PC-3 (cell line): ENCODE data around the gene PDGFB. TPM values are rescaled to one million over a fixed set of nuclear protein-coding genes. Genes with fewer than 3 reads are reported as not detected.
A peak's percentile ranks its signal among the peaks of the same experiment; 100 is the strongest.

ENCODE experiments used
- ATAC-seq: fragments of 200-7000 bp; cut with Tn5 transposase; 2 replicates; pipeline ENCODE4 v1.9.1; 2020; ENCODE audit warnings: mild to moderate bottlenecking, moderate library complexity
- BruUV-seq: library from RNA; stranded (reverse); fragments of 400-500 nt; replicated peaks from 2 replicates; lab custom pipeline; 2021; lab: Mats Ljungman, UMichigan
- CTCF ChIA-PET: fragments of 300-600 bp; sonication (Branson Sonifier 250); formaldehyde crosslinking; loops from one replicate; lab custom pipeline; 2022; ENCODE audit warnings: antibody characterized with exemption; lab: Charles Lee
- POLR2A ChIA-PET: fragments of 300-600 bp; sonication (Branson Sonifier 250); formaldehyde crosslinking; loops from one replicate; lab custom pipeline; 2022; ENCODE audit warnings: antibody characterized with exemption; ENCODE audit not compliant: unreplicated experiment; lab: Charles Lee
- DNase-seq: peaks from one replicate; pipeline ENCODE4 v3.0.0-alpha.2; 2015
- H2AFZ ChIP-seq: fragments of 300-600 bp; sonication (generic); 2 replicates; pipeline ENCODE4 v1.6.0; 2016; ENCODE audit warnings: antibody characterized with exemption, low read length
- H3F3A ChIP-seq: fragments of 300-600 bp; sonication (generic); one replicate; pipeline ENCODE4 v1.6.0; 2017; ENCODE audit warnings: antibody characterized with exemption, low read length, control low read depth, mild to moderate bottlenecking; ENCODE audit not compliant: unreplicated experiment
- H3K27ac ChIP-seq: fragments of 300-600 bp; sonication (generic); 2 replicates; pipeline ENCODE4 v1.5.1; 2016; ENCODE audit warnings: mild to moderate bottlenecking, low read length
- H3K27me3 ChIP-seq: fragments of 300-600 bp; sonication (generic); 2 replicates; pipeline ENCODE4 v1.6.1; 2016; ENCODE audit warnings: low read length, mixed read lengths
- H3K36me3 ChIP-seq: fragments of 300-600 bp; sonication (generic); 2 replicates; pipeline ENCODE4 v1.6.1; 2016; ENCODE audit warnings: low read depth, mixed run types, low read length, mixed read lengths
- H3K4me1 ChIP-seq: fragments of 300-600 bp; sonication (generic); 2 replicates; pipeline ENCODE4 v1.5.1; 2016; ENCODE audit warnings: low read length; ENCODE audit not compliant: insufficient read depth
- H3K4me2 ChIP-seq: fragments of 300-600 bp; sonication (generic); 2 replicates; pipeline ENCODE4 v1.6.0; 2016; ENCODE audit warnings: low read length
- H3K4me3 ChIP-seq: fragments of 300-600 bp; sonication (generic); 2 replicates; pipeline ENCODE4 v1.5.1; 2016; ENCODE audit warnings: mild to moderate bottlenecking, low read length, mixed read lengths
- H3K79me2 ChIP-seq: fragments of 300-600 bp; sonication (generic); 2 replicates; pipeline ENCODE4 v1.6.1; 2017; ENCODE audit warnings: low read length, mixed read lengths
- H3K9ac ChIP-seq: fragments of 300-600 bp; sonication (generic); 2 replicates; pipeline ENCODE4 v1.6.0; 2016; ENCODE audit warnings: mild to moderate bottlenecking, low read length
- H3K9me2 ChIP-seq: fragments of 300-600 bp; sonication (generic); replicated peaks from 2 replicates; pipeline ENCODE4 v1.6.1; 2016; ENCODE audit warnings: mixed run types, low read length, mixed read lengths
- H3K9me3 ChIP-seq: fragments of 300-600 bp; sonication (generic); 2 replicates; pipeline ENCODE4 v1.6.1; 2016; ENCODE audit warnings: low read length, mixed read lengths
- H4K20me1 ChIP-seq: fragments of 300-600 bp; sonication (generic); 2 replicates; pipeline ENCODE4 v1.6.1; 2016; ENCODE audit warnings: low read length, mixed read lengths
- EZH2 ChIP-seq: fragments of 300-600 bp; sonication (generic); IDR thresholded peaks from one replicate; pipeline ENCODE4 v1.6.1; 2017; ENCODE audit warnings: antibody characterized with exemption, mild to moderate bottlenecking, low read length; ENCODE audit not compliant: unreplicated experiment
- EZH2phosphoT487 ChIP-seq: fragments of 300-600 bp; sonication (generic); IDR thresholded peaks from 2 replicates; pipeline ENCODE4 v1.6.1; 2018; ENCODE audit warnings: mild to moderate bottlenecking, antibody characterized with exemption, low read length, borderline replicate concordance
- intact Hi-C: fragments of 100-400 bp; cut with micrococcal nuclease; formaldehyde crosslinking; loops from 2 replicates; pipeline ENCODE4 v1.9.0; 2023
- total RNA-seq: library from RNA; depleted of rRNA; stranded (reverse); fragments of >200 nt; gene quantifications from 2 replicates; pipeline ENCODE4 v1.2.3, GENCODE V29; 2014
- TF ChIP-seq, protein P1 (sequence below): fragments of 300-600 bp; sonication (generic); conservative IDR thresholded peaks from 2 replicates; pipeline ENCODE4 v1.5.1; 2017; ENCODE audit warnings: antibody characterized with exemption, low read depth, mild to moderate bottlenecking, low read length

The PDGFB gene
- total RNA-seq, 1 experiment from 2014 or later, result 33.1 TPM

DNA sequence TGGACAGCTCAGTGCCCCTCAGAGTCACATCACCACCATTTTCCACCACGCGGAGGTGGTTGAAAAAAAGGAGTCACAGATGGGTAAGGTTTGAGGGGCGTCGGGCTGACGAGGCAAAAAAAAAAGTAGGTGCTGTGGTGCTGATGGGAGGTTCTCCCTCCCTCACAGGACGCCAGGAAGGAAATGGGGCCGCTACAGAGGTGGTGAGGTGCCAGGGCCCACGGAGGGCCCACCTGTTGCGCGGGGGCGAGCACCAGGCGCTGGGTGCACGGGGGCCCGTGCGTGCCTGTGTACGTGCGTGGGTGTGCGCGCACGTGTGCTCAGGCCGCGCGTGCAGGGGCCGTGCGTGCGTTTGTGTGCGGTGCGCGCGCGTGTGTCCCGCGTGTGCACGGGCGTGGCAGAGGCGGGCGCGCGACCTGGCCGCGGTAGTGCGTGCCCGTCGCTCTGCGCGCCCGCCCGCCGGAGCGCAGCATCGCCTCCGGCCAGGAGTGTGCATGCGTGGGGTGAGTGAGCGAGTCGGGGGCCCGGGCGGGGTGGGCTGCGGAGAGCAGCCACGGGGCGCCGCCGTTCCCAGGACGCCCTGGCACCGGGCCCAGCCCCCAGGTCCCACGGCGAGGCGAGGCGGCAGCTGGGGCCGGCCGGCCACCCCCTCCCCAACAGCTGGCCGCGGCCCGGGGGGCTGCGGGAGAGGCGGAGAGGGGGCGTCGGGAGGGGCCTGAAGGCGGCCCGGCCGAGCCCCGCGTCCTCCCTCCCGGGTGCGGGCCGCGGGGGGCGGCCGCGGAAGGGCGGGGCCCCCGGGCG lies 2.8 kb downstream of the PDGFB start:
- H3K36me3 ChIP-seq, result peaks cover 3% of the 10 kb centered on the region; the same call in 1 of the 2 replicates
- H3K4me3 ChIP-seq, result peak overlapping the region; percentile 95
- ChIA-PET POLR2A (no interaction called here), CTCF (no interaction called here)
- no peak overlapping the region for H3K9ac ChIP-seq
- peaks cover 33% of the 10 kb centered on the region for H3K4me1 ChIP-seq
- no peaks in the 10 kb centered on the region for H3K27me3 ChIP-seq
- peaks cover 69% of the 10 kb centered on the region for H3K79me2 ChIP-seq
- peak overlapping the region; percentile 93 for H3K4me2 ChIP-seq
- H4K20me1 ChIP-seq, result peaks cover 9% of the 10 kb centered on the region; the same call in 1 of the 2 replicates
- ATAC-seq (no peak), DNase-seq (no peak)
- TF ChIP-seq EZH2 (no peak), EZH2phosphoT487 (peak; percentile 30; the same call in 1 of the 2 replicates)
- TF ChIP-seq, protein P1, sequence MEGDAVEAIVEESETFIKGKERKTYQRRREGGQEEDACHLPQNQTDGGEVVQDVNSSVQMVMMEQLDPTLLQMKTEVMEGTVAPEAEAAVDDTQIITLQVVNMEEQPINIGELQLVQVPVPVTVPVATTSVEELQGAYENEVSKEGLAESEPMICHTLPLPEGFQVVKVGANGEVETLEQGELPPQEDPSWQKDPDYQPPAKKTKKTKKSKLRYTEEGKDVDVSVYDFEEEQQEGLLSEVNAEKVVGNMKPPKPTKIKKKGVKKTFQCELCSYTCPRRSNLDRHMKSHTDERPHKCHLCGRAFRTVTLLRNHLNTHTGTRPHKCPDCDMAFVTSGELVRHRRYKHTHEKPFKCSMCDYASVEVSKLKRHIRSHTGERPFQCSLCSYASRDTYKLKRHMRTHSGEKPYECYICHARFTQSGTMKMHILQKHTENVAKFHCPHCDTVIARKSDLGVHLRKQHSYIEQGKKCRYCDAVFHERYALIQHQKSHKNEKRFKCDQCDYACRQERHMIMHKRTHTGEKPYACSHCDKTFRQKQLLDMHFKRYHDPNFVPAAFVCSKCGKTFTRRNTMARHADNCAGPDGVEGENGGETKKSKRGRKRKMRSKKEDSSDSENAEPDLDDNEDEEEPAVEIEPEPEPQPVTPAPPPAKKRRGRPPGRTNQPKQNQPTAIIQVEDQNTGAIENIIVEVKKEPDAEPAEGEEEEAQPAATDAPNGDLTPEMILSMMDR, result no peak
- no peaks in the 10 kb centered on the region for H3F3A ChIP-seq
- no peaks in the 10 kb centered on the region for H3K9me3 ChIP-seq
- intact Hi-C loops, result loop anchor here (5.0 kb wide), 1 partner anchor 75 kb away; the partner anchor contains the start of gene RPL3
- no peaks in the 10 kb centered on the region for H3K9me2 ChIP-seq
- BruUV-seq, result no TSS peak
- H3K27ac ChIP-seq, result no peak overlapping the region
- no peak overlapping the region for H2AFZ ChIP-seq

DNA sequence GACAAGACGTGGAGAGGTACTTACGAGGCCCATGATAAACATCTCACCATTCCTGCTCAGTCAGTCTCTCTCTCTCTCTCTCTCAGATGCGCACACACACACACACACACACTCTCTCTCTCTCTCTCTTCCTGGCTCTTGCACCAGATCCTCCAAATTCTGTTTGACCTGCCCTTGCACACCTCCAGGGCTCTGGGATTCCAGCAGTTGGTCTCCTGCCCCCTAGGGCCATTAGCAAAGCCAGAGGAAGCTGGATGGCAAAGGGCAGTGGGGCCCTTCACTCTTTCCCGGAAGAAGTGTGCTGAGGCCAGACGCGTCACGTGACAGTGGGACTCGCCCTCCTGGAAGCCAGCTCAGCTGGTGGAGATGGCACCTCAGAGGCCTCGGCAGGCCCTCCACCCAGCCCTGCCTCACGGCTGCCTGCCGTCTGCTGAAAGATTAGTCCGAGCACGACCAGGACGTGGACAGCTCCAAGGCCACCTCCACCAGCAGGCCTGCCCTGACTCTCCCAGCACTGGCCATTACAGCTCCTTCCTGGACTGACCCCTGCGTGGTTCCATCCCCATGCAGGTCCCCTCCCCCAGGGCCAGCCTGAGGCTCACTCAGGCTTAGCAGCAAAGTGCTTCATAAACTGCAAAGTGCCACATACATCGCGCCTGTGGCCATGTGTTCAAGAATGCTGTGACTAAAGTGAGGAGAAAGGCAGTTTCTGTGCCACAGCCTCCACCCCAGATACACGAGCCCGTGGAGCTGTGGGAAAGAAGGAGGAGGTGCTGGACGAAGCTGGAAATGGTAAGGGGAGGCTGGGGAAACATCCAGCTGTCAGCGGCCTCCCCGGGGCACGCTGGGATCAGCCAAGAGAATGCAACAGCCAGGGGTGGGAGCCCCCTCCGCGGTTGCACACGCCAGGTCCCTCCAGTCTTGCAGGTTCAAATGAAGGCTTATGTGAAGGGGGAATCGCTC lies 3.7 kb downstream of the PDGFB start:
- POLR2A ChIA-PET, result no interaction called here
- no peaks in the 10 kb centered on the region for H3K27me3 ChIP-seq
- DNase-seq (peak; percentile 49), ATAC-seq (no peak)
- BruUV-seq, result no TSS peak
- H3K9me3 ChIP-seq, result no peaks in the 10 kb centered on the region
- H3K36me3 ChIP-seq, result peaks cover 3% of the 10 kb centered on the region; the same call in 1 of the 2 replicates
- H3F3A ChIP-seq, result no peaks in the 10 kb centered on the region
- peak overlapping the region; percentile 43 for H3K27ac ChIP-seq
- no peak overlapping the region for H3K9ac ChIP-seq
- TF ChIP-seq EZH2 (no peak), EZH2phosphoT487 (no peak)
- TF ChIP-seq, protein P1, result no peak
- H3K9me2 ChIP-seq, result no peaks in the 10 kb centered on the region
- intact Hi-C loops, result loop anchor here (5.0 kb wide), 1 partner anchor 76 kb away; the partner anchor contains the start of gene RPL3
- H4K20me1 ChIP-seq, result peaks cover 9% of the 10 kb centered on the region; the same call in 1 of the 2 replicates
- H3K4me3 ChIP-seq, result peak overlapping the region; percentile 95
- H2AFZ ChIP-seq, result no peak overlapping the region
- H3K4me1 ChIP-seq, result peaks cover 33% of the 10 kb centered on the region
- H3K4me2 ChIP-seq, result peak overlapping the region; percentile 80
- CTCF ChIA-PET, result interaction anchor here (0.6 kb wide), 2 partner anchors 10 to 560 kb away, joined by 3 read pairs; no protein-coding TSS in a partner anchor
- peaks cover 78% of the 10 kb centered on the region for H3K79me2 ChIP-seq
